NCI-H446 treated with DMSO at 0.1 percent for 48 hours (cell line): ENCODE results near the gene EIF5A.

Experiments used
- DNase-seq: peaks from one replicate; lab custom pipeline; 2025; lab: John Stamatoyannopoulos, UW

EIF5A gene

GRCh38 chr17:7285679-7286078 is 21.7 kb upstream of the EIF5A start:
- DNase-seq: no peak

- no peak for DNase-seq
Observed at GRCh38 chr17:7289256-7290032, 18.0 kb upstream of the EIF5A start.

GRCh38 chr17:7290166-7290565 is 17.3 kb upstream of the EIF5A start:
- no peak for DNase-seq

- DNase-seq: no peak
Observed at GRCh38 chr17:7290685-7291084, 16.7 kb upstream of the EIF5A start.

DNA sequence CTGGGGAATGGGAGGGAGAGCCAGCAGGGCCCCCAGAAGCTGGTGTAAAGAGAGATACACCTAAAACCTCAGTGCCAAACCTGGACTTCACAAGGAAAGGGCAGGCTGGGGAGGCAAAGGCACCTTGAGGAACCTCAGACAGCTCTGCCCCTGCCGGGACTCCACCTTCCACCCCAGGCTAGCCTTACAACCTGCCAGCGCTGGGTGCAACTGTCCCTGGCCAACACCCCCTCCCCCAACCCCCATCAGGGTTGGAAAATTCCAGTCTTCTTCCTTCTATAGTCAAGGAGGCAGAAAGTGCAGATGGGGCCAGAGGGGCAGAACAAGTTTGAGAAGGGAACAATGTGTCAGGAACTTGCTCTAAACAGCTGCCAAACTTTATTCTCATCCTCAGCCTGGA is 15.2 kb upstream of the EIF5A start:
- no peak for DNase-seq

GRCh38 chr17:7292729-7293128 is 14.7 kb upstream of the EIF5A start:
- DNase-seq: no peak

GRCh38 chr17:7293159-7293558 is 14.3 kb upstream of the EIF5A start:
- DNase-seq: no peak

DNA sequence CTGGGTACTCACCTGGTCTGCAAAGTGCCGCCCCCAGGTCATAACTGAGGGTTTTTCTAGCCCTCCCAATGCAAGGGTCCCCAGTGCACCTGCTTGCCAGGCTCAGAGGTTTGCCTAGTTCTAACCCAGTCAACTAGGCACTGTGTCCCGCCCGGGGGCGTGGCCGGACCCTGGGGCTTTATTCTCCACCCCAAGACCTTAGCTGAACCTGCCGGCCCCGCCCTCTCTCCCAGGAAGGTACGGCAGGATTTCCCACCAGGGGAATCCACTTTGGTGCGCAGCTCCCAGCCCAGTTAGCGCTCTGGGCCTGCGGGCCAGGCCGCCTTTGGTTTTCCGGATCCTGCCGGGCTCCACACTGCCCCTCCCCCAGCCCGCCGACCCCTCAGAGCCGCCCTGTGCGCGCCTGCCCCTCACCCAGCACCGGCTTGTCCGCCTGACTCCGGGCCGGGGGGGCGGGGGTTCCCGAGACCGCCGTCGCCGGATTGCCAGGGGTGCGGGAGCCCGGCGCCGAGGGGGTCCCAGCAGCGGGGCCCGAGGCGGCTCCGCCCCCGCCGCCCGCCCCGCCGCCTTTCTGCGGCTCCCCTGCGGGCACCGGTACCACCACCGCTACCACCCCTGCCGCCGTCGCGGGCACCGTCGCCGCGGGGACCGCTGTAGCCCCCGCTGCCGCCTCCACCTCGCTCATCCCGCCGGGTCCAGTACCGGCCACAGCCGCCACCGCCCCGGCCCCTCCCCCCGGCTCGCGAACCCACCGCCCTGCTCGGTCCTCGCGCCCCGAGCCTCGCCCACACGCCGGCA is 13.4 kb upstream of the EIF5A start:
- DNase-seq: no peak

DNA sequence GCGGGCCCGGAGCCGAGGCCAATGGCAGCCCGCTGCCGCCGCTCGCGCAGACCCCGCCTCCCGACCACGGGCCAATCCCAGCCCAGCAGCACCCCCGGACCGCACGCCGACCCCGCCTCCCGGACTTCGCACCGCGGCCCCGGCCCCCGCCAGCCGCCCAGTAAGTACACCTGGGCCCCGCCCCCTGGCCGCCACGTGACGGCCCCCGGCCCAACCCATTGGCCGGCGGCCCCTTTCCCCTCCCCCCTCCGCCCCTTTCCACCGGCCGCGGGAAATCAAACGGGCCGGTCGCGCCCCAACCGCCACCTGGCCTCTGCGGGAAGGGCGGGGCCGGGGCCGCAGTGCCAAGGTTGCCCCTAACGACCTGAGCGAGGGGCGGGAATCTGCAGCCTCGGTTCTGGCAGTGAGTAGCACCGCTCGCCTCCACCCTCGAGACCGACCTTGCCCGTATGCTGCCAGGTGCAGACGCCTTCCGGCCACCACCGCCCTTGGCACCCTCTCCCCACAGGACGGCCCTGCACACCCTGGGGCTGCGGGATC is 12.7 kb upstream of the EIF5A start, which contains the start of gene YBX2:
Gene YBX2, minus strand, starts transcription at position 26 of the 540 bp plus-strand sequence. CDS start 139 bp downstream, outside the sequence.
- DNase-seq: peak; percentile 74

GRCh38 chr17:7295230-7296180 is 11.9 kb upstream of the EIF5A start:
- no peak for DNase-seq

DNA sequence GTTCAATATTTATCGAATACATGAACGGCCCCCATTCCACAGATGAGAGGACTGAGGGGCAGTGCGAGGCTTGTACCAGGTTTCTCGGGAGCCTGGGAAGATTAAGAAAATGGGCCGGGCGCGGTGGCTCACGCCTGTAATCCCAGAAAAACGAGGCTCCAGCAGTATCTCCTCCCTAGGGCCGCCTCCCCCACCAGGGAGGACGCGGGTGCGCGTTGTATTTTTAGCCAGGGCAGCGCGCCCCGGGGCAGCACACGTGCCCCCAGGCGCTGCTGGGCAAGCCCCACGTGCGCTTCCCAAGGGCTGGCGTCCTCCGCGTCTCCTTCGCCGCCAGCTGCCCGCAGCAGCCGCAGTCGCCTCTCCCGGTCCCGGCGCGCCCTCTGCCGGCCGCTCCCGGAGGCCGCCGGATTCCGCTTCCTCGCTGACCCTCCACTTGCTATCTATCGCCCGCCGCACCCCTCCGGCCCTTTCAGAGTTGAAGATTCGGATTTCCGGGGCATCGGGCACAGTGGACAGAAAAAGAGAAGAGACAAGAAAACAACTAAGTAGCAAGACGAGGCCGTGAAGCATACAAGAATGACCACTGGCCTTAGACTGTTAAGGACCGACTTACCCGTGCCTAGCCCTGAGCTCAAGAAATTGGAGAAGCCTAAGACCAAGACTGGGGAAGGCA is 11.1 kb upstream of the EIF5A start:
- DNase-seq: peak; percentile 44

GRCh38 chr17:7304179-7304578 is 3.2 kb upstream of the EIF5A start:
- DNase-seq: no peak

- no peak for DNase-seq
Observed at GRCh38 chr17:7307686-7308624, 527 bp downstream of the EIF5A start.

GRCh38 chr17:7308625-7309433 is 1.4 kb downstream of the EIF5A start:
- DNase-seq: peak; percentile 53

- no peak for DNase-seq
Observed at GRCh38 chr17:7309628-7310027, 2.2 kb downstream of the EIF5A start.

DNA sequence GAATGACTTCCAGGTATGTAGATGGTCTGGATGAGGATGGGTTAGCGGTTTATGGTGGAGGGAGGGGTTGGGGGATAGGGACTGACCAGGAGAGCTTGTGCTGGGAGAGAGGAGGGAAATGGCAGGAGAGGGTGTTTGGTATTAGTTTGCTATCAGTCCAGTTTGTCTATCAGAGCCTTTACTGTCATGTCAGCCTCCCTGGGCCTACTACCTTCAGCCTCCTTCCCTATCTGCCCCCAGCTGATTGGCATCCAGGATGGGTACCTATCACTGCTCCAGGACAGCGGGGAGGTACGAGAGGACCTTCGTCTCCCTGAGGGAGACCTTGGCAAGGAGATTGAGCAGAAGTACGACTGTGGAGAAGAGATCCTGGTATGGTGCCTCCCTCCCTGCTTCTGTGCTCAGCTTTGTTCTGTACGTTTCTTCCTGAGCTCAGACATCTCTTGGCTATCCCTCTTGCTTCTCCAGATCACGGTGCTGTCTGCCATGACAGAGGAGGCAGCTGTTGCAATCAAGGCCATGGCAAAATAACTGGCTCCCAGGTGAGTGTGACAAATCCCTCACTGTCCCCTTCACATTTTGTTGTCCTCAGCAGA is 3.8 kb downstream of the EIF5A start:
- DNase-seq: no peak

- DNase-seq: no peak
Observed at GRCh38 chr17:7312432-7313087, 5.1 kb downstream of the EIF5A start.
